ENCODE results near the gene C21orf91.

DNA sequence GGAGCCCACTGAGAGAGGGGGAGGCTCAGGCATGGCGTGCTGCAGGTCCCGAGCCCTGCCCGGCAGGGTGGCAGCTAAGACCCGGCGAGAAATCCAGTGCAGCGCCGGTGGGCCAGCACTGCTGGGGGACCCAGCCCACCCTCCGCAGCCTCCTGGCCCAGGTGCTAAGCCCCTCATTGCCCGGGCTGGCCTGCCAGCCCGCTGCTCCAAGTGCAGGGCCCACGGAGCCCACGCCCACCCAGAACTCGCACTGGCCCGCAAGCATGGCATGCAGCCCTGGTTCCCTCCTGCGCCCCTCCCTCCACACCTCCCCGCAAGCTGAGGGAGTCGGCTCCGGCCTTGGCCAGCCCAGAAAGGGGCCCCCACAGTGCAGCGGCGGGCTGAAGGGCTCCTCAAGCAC is 61.5 kb downstream of the C21orf91 start:
- TF ChIP-seq POLR2A (IDR thresholded peaks at IDR 0.05; ENCODE audit: low read length) (no peak), GATA1 (IDR thresholded peaks at IDR 0.05; ENCODE audit: low read depth, low read length) (no peak)
